ENCODE measurements around the gene PHF13. TPM values are rescaled to one million over a fixed set of nuclear protein-coding genes. Genes with fewer than 3 reads are reported as not detected.

PHF13 gene
- total and polyA plus RNA-seq, 10 donors: 3.4 to 14.0 (median 9.2) TPM

- intact Hi-C loops (cut with DNase I; ENCODE audit: low total_unique reads): no loop called here
- no peaks in the 10 kb centered on the region for H3K9me3 ChIP-seq
- H3K27me3 ChIP-seq (replicated peaks in 1 of 7): no peaks in the 10 kb centered on the region
- H3K27ac ChIP-seq: peak overlapping the region in 7 of 8 donors; percentile 69 to 98 (median 96)
- peak overlapping the region in 1 of 8 donors; percentile 90 for H3K4me3 ChIP-seq
- DNase-seq: peak; percentile 85
- WGBS, 5 donors: 37 to 56% (median 49%) methylated on average over 10 of the region's 10 CpGs
- H3K36me3 ChIP-seq: peaks cover 0 to 17% (median 0%) of the 10 kb centered on the region in 6 donors
- peaks cover 18 to 78% (median 52%) of the 10 kb centered on the region in 6 donors for H3K4me1 ChIP-seq
- TF ChIP-seq POLR2A (IDR thresholded peaks at IDR 0.05): no peak
- peak in 2 of 3 donors; percentile 19 to 56 for TF ChIP-seq POLR2AphosphoS5 (IDR thresholded peaks at IDR 0.05)
- TF ChIP-seq, protein P1, sequence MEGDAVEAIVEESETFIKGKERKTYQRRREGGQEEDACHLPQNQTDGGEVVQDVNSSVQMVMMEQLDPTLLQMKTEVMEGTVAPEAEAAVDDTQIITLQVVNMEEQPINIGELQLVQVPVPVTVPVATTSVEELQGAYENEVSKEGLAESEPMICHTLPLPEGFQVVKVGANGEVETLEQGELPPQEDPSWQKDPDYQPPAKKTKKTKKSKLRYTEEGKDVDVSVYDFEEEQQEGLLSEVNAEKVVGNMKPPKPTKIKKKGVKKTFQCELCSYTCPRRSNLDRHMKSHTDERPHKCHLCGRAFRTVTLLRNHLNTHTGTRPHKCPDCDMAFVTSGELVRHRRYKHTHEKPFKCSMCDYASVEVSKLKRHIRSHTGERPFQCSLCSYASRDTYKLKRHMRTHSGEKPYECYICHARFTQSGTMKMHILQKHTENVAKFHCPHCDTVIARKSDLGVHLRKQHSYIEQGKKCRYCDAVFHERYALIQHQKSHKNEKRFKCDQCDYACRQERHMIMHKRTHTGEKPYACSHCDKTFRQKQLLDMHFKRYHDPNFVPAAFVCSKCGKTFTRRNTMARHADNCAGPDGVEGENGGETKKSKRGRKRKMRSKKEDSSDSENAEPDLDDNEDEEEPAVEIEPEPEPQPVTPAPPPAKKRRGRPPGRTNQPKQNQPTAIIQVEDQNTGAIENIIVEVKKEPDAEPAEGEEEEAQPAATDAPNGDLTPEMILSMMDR (IDR thresholded peaks at IDR 0.05 in 8 of 11, conservative IDR thresholded peaks at IDR 0.05 in 3 of 11): no peak
These were observed 31.8 kb upstream of the PHF13 start for GRCh38 chr1:6581561-6582305.

GRCh38 chr1:6582370-6582769, 31.2 kb upstream of the PHF13 start:
- TF ChIP-seq POLR2AphosphoS5 (IDR thresholded peaks at IDR 0.05) (no peak), POLR2A (IDR thresholded peaks at IDR 0.05) (no peak)
- TF ChIP-seq, protein P1 (IDR thresholded peaks at IDR 0.05 in 8 of 11, conservative IDR thresholded peaks at IDR 0.05 in 3 of 11): no peak
- 70 to 90% (median 84%) methylated on average over 1 of the region's 1 CpG for WGBS, 5 donors
- Histone ChIP-seq H3K4me3 (peak overlapping the region in 1 of 8 donors; percentile 90), H3K27me3 (replicated peaks in 1 of 7) (no peaks in the 10 kb centered on the region), H3K27ac (peak overlapping the region in 7 of 8 donors; percentile 59 to 98 (median 94)), H3K4me1 (peaks cover 23 to 85% (median 59%) of the 10 kb centered on the region in 6 donors), H3K9me3 (no peaks in the 10 kb centered on the region), H3K36me3 (peaks cover 0 to 24% (median 2%) of the 10 kb centered on the region in 6 donors)
- DNase-seq: no peak
- intact Hi-C loops (cut with DNase I; ENCODE audit: low total_unique reads): no loop called here

- Histone ChIP-seq H3K27ac (no peak overlapping the region), H3K9me3 (no peaks in the 10 kb centered on the region), H3K4me1 (peaks cover 31 to 95% (median 68%) of the 10 kb centered on the region in 6 donors), H3K36me3 (peaks cover 0 to 44% (median 22%) of the 10 kb centered on the region in 6 donors), H3K4me3 (no peak overlapping the region), H3K27me3 (replicated peaks in 1 of 7) (no peaks in the 10 kb centered on the region)
- 72 to 85% (median 76%) methylated on average over 20 to 21 of the region's 21 CpGs for WGBS, 5 donors
- DNase-seq: no peak
- TF ChIP-seq, protein P1 (IDR thresholded peaks at IDR 0.05 in 8 of 11, conservative IDR thresholded peaks at IDR 0.05 in 3 of 11): peak in 3 of 11 experiments; percentile 7 to 24 (median 13)
- TF ChIP-seq POLR2AphosphoS5 (IDR thresholded peaks at IDR 0.05) (peak in 2 of 3 donors; percentile 33 to 51), POLR2A (IDR thresholded peaks at IDR 0.05) (no peak)
- intact Hi-C loops (cut with DNase I; ENCODE audit: low total_unique reads): no loop called here
These were observed 29.1 kb upstream of the PHF13 start for GRCh38 chr1:6584126-6585080.
